HPDE6-E6E7 (cell line): ENCODE measurements around the gene REEP5.
"Not testable (repeated sequence)": the region's sequence is repeated elsewhere in the genome, so short reads cannot be mapped to it uniquely, and the experiment has no call there.

Source experiments
- DNase-seq: peaks from one replicate; pipeline ENCODE4 v3.0.0; 2011; ENCODE audit warnings: missing footprints; ENCODE audit errors: extremely low spot score

REEP5 gene

DNA sequence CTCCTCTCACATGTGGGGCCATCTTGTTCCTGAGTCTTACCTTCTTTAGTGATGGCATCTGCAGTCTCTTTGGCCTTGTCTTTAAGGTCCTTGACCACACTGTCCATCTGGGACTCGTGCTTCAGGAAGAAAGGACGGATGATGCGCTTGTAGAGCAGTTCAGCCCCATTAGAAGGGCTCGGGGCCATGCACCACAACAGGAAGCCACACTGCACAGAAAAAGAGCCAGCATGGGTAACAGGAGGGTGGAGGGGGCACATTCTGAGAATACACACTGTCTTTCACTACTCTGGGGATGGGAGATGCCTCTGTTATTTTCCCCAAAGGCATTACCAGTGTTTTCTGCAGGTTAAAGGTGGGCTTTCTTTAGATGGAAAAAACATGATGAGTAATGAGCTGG, 35.1 kb downstream of the REEP5 start:
- DNase-seq, result no peak

DNA sequence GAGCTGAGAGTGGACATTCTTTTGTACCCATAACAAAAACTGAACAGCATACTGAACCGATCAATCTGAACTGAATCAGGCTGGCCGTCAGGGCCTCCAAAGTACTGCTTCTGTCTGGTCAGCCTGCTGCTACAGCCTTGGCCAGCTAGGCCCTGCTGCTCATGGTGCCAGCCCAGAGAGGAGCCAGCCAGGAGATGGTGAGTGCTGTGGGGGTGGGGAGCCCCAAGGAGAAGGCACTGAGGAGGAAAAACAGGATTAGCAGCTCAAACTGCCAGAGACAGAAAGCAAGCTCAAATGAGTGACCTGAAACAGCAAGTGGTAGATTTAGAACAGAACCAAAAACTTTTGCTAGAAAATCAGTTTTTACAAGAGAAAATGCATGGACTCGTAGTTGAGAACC, 37.0 kb downstream of the REEP5 start:
- no peak for DNase-seq

DNA sequence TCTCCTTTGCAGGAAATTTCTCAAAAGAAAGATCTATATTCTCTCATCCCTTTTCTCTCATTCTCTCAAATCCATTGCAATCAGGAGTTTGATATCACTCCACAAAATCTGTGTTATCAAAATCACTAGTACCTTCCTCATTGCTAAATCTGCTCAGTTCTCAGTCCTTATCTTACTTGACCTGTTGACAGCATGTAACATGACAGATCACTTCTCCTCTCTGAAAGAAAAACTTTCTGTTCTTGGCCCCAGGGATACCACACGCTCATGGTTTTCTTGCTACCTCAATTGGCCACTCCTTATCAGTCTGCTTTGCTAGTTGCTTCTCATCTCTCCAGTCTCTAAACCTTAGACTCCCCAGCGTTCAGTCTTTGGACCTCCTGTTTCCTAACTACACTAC, 38.8 kb downstream of the REEP5 start:
- no peak for DNase-seq

DNA sequence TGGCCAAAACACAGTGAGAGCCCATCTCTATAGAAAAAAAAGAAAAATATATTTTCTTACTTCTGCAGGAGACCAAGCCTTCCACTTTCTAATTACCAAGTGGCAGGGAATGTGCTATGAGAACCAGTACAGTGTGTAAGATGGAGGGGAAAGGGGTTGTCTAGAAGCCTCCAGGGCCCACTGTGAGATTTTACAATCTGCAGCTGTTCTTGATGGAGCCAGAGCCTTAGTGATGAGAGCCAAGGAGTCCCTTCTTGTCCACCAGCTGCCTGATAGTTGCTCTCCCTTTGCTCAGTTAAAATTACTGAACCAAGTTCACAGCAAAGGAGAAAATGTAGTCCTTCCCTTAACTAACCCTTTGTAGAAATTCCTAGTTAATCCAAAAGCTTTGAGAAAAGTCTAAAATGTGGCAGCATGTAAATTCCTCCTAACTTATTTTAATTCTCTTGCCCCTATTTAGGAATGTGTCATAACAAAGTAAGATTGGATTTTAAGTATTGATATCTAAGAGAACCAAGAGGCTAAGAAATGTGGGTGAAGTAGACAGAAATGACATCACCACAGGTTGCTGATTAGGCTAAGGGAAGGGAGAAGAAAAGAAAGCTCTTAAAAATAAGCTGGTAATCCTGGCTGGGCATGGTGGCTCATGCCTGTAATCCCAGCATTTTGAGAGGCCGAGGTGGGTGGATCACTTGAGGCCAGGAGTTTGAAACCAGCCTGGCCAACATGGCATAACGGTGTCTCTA, 41.6 kb downstream of the REEP5 start:
- DNase-seq, result no peak

DNA sequence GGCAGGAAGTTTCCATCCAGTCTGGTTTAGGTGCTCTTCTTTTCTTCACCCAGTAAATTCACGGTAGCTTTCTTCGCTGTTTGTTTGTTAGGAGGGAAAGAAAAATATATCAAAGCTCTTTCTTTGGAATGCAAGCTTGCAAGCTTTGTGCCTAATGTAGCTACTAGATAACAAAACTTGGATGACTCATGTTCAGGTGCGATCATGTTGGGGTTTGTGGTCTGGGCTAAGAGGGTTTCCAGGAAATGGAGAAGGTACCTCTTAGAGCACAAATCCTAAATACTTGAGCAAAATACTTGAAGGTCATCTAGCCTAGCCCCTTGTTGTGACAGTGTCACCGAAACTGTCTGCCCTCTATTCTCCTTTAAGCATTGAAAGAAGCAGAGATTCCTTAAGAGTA, 43.3 kb downstream of the REEP5 start:
- peak; percentile 50 for DNase-seq

DNA sequence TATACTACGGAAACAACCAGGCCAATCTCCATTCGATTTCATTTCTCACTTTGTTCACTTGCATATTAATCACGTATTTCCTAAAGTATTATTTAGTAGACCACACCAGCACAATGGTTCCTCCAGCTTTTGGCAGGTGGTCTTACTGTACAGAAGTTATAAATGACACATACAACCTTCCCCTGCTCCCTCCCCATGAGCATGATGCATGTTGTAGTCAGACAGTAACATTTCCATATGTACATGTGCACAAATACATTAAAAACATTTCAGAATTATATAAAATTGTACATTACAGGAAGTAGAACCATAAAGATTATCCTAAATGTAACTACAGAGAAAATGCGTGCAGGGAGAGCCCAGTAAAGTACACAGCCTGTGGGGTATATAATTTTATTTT, 43.9 kb downstream of the REEP5 start:
- DNase-seq, result no peak

DNA sequence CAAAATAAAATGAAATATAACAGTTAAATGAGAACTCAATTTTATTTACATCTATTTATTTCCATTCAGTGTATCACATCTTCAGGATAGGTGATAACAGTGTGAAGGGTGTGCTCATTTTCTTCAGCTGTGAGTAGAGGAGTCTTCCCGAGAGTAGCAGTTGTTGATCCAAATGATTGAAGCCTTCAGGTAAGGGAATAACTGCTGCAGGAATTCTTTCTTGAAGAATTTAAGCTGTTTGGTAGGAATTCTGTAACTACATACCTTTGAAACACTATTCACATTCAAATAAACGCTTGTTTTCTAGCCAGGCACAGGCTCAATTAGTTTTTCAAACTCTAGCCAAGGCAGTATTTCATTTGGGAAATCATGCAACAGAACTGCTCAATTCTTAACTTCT, 45.7 kb downstream of the REEP5 start:
- no peak for DNase-seq

DNA sequence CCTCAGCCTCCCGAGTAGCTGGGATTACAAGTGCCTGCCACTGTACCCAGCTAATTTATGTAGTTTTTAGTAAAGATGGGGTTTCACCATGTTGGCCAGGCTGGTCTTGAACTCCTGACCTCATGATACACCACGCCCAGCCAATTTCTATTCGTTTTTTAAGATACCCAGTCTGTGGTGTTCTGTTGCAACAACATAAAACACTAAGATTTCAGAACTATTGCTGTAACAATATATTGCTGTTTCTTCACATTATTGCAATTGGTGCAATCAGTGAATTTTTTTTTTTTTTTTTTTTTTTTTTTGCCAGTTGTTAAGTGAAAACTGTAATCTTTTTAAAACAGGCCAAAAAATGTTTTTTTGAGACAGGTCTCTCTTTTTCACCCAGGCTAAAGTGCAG, 51.1 kb downstream of the REEP5 start:
- no peak for DNase-seq

DNA sequence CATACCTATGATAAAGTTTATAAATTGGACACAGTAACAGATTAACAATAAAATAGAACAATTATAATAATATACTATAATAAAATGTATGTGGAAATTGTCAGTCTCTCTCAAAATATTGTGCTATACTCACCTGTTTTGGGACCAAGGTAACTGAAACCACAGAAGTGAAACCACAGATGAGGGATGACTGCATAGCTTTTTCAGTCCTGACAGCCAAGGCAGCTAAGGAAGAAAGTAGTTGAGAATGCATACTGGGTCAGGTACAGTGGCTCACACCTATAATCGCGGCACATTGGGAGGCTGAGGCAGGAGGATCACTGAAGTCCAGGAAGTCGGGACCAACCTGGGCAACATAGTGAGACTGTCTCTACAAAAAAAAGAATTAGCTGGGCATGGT, 52.1 kb downstream of the REEP5 start:
- no peak for DNase-seq

DNA sequence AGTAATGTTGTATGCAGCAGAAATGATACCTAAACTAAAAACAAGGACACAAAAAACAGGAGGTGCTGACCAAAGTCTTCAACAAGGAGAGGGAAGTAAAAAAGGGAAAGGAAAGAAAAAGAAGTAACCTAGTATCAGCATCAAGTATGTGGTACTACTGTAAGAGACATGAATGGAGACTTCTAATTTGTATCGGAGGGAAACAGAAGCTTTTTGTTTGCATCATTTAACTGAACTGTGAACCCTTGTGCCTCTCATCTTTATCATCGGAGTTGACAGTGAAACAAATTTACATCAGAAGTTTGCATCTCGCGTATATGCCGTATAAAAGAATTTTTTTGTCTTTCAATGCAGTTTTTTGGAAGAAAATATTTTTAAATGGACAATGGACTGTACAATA, 54.6 kb downstream of the REEP5 start:
- DNase-seq, result no peak

DNA sequence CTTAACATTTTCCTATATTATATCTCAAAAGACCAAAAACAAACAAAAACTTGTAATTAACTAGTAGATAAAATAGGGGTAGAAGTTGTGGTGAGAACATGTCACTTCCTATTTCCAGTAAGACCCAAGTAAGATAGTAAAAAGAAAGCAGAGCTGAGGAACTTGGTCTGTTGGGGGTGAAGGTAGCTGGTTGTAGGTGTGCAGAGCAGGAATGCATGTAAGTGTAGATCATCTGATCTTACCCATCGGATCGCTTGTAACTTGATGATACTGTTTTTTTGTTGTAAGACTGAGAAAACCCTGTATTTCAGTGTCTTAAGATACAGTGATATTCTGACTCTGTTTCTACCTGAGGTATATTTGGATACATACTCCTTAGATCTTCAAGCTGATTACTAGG, 55.3 kb downstream of the REEP5 start:
- DNase-seq, result no peak

DNA sequence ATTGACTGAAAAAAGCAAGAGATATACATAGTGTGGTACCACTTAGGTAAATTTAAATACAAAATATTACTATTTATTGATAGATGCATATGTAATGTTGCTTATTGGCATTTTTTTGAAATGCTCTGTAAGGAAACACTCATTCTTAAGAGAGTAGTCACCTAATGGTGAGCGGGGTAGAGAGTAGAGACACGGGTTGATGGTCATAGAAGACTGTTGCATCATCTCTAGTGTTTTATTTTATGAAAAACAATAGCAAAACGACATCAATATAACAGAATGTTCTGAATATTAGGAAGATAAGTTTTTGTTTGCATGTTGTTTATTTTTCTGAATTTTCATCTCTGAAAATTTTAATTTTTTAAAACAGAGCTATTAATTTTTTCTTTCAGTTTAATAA, 56.9 kb downstream of the REEP5 start:
- DNase-seq, result no peak

DNA sequence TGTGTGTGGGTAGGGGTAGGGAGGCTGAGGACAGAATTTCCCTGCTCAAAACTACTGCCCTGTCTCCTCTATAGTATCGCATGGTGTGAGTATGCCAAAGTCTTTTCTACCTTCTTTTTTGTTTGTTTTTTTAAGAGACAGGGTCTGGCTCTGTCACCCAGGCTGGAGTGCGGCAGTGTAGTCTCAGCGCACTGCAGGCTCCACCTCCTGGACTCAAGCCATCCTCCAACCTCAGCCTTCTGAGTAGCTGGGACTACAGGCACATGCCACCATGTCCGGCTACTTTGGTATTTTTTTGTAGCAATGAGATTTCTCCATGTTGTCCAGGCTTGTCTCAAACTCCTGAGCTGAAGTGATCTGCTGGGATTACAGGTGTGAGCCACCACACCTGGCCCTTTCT, 58.5 kb downstream of the REEP5 start:
- no peak for DNase-seq

DNA sequence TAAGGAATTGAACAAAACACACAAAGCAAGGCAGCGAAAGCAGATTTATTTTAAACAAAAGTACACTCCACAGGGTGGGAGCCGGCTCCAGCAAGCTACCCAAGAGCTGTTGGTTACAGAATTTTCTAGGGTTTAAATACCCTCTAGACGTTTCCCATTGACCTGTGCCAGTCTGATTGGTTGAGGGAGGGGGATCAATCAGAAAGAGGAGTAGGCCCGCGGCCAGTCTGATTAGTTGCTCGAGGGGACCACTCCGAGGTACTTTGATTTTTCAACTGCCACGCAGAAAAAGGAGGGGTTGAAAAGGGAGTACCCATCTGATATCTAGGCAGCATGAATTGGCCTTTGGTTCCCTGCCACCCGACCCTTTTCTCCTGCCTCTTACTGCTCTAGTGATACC, 59.9 kb downstream of the REEP5 start:
- no peak for DNase-seq

DNA sequence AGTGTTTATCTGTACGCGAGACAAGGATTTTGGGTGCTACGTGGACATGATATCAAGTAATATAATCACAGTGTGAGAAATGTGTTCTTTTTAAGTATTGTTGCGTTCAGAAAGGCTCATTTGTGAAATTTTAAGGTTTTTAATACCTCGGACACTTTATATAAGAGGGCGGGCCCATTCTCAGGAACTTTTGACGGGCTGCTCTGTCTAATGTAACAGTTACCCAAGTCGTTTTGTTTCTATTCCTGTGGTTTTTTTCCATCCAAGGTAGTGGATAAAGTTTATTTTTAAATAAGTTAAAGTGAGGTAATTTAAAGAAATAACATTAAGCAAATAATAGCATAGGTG, 60.4 kb downstream of the REEP5 start:
- DNase-seq, result no peak

DNA sequence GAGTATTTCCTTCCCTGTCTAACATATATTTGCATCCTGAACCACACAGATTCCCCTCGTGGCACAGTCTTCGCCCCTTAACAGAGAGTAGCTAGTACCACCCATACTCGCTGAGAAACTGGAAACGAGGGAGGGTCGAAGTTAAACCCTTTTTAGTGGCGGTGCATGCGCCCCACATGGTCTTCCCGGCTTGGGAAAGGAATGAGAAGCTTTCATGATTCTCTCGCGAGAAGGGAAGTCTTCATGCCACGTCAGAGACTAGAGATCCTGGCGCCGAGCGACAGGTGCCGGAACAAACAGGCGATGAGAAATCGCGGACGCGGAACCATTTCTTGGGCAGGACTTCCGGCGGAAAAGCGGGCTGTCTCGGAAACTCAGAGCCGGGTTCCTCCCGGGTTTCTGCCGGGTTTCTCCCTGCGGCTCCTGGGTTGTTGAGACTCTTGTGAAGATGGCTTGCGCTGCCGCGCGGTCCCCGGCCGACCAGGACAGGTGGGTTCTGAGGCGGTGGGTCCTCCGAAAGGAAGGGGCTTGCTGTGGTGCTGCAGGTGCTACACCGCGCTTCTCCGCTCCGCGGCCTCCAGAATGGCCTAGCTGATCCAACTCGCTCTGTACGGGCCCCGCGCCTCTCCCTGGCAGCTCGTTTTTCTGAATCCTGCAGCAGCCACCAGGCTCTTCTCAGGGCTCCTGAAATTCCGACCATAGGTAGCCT, 60.9 kb downstream of the REEP5 start, which contains the start of gene SRP19:
TSS of gene SRP19 (plus strand) at position 359 of the 709 bp plus-strand sequence. CDS start at position 449, 90 bp downstream.
- peak; percentile 98 for DNase-seq

DNA sequence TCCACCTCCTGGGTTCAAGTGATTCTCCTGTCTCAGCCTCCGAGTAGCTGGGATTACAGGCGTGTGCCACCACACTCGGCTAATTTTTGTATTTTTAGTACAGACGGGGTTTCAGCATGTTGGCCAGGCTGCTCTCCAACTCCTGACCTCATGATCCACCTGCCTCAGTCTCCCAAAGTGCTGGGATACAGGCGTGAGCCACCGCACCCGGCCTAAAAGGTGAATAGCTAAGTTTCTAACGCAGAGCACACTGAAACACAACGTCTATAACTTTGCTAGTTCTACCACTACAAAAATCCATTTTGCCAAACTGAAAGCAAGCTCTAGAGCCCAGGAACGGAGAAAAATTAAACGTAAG, 61.5 kb downstream of the REEP5 start:
- not testable (repeated sequence) for DNase-seq

DNA sequence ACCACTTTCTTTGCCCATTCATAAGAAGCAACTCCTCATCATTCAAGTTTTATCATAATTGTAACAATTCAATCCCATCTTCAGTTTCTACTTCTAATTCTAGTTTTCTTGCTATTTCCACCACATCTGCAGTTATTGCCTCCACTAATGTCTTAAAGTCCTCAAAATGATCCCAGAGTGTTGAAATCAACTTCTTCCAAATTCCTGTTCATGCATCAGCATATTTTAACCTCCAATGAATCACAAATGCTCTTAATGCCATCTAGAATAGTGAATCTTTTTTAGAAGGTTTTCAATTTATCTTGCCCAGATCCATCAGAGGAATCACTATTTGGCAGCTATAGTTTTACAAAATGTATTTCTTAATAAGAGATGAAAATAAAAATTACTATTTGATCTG, 64.2 kb downstream of the REEP5 start:
- DNase-seq, result no peak

DNA sequence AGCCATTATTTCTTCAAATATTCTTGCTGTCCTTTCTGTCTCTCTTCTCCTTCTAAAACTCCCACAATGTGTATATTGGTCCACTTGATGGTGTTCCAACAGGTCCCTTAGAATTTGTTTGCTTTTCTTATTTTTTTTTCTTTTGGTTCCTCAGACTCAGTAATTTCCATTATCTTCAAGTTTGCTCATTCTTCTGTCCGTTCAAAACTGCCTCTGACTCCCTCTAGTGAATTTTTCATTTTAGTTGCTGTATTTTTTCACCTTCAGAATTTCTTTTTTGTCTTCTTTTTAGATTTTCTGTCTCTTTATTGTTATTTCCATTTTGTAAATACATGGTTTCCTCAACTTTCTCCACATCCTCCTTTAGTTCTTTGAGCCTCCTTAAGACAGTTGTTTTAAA, 67.4 kb downstream of the REEP5 start:
- no peak for DNase-seq

DNA sequence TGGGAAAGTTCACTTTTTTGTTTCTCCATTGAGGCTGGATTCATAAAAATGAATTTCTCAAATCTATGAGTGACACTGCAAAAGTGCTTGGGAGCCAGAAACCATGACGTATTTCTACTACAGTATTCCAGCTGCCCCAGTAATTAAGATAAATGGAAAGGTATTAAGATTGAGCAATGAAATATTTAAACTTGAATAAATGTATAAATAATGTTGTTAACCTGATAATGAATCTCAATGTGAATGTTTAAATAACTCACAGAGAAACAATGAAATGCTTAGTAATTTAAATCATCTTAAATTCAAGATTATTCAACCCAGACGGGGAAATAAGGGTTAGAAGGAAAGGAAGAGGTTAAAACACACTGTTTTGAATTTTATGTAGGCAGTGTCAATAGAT, 72.1 kb downstream of the REEP5 start:
- no peak for DNase-seq

DNA sequence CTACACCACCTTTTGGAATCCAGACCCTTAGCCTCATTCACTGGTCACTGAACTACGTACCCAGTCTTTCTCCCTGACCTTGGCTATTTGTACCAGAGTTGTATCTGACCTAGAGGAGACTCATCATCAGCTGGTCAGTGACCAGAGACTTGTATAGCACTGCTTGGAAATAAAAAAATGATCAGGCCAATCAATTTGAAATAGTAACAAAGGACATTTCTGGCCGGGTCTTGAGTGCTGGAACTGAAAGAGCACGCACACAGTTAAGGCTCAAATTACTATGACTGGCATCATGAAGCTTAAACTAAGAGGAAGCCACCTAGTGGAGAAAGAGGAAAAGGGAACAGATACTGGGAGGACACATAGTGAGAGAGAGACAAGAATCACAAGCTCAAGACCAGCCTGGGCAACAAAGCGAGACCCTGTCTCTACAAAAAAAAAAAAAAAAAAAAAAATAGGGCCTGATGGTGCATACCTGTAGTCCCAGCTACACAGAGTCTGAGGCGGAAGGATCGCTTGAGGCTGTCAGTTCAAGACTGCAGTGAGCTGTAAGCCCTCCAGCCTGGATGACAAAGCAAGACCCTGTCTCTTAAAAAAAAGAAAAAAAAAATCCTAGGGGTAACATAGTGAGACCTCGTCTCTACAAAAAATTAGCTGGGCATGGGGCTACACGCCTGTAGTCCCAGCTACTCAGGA, 73.8 kb downstream of the REEP5 start:
- peak; percentile 39 for DNase-seq

DNA sequence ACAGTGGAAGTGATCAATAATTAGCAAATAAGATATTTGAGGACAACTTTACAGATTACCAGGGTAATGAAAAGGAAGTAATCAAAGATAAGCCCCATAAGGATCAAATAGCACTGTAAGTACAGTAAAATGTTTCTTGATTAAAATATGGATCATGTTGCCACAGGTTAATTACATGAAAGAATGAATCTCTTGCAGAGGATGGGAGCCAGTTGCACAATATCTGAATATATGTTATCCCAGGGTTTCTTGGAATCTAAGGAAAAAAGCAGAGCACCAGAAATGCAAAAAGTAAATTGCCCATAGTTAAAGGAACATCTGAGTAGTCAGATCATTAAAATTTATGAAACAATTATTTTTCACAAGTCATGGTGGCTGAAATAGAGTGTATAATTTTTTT, 74.7 kb downstream of the REEP5 start:
- DNase-seq, result no peak

DNA sequence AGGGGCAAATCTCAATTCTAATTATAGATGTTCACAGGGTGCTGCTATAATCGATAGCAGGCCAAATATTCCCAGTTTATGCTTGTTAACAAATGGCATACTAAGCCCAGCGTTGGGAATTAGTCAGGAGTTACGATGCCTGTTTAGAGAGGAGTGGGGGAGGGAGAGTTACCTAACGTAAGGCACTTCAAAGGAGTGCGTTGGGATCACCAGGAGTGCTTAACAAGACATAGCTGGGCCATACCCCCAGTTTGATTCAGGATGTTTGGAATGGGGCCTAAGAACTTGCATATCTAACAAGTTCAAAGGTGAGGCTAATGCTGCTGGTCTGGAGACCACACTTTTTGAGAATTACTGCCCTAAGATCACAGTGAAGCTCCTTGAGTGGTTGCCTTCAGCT, 75.5 kb downstream of the REEP5 start:
- no peak for DNase-seq
